GM19025 (cell line): ENCODE measurements around the gene LRRN2.
"Not testable (repeated sequence)": the region's sequence is repeated elsewhere in the genome, so short reads cannot be mapped to it uniquely, and the experiment has no call there.

ENCODE experiments used
- ATAC-seq: cut with Tn5 transposase; IDR thresholded peaks from one replicate; pipeline ENCODE4 v1.9.1; 2021; ENCODE audit warnings: mild to moderate bottlenecking, low read depth, moderate library complexity; ENCODE audit not compliant: unreplicated experiment

Gene LRRN2

DNA sequence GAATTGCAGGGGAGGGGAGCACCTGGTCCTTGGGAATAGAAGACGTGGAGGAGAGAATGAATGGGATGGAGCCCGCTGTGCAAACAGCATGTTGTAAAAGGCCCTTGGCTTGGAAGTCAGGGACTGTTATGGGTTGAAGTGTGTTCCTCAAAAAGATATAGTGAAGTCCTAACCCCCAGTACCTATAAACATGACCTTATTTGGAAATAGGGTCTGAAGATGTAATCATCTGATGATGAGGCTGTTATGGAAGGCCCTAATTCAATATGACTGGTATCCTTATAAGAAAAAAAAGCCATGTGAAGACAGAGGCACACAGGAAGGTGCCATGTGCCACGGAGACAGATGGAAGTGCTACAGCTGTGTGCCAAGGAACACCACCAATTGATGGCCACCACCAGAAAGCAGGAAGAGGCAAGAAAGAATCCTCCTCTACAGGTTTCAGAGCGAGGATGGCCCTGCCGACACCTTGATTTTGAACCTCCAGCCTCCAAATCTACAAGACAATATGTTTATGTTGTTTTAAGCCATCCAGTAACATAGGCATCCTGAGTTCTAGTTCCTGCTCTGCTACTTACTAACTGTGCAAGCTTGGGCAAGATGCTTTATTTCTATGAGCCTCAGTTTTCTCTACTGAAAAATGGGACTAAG is 51.2 kb downstream of the LRRN2 start:
- no peak for ATAC-seq

GRCh38 chr1:204633665-204634064 is 51.9 kb downstream of the LRRN2 start:
- ATAC-seq = no peak

- ATAC-seq = no peak
These were observed 55.2 kb downstream of the LRRN2 start for GRCh38 chr1:204630132-204630905.

GRCh38 chr1:204629459-204629858 is 56.1 kb downstream of the LRRN2 start:
- ATAC-seq = not testable (repeated sequence)

GRCh38 chr1:204628868-204629267 is 56.7 kb downstream of the LRRN2 start:
- no peak for ATAC-seq

- ATAC-seq = no peak
These were observed 58.1 kb downstream of the LRRN2 start for GRCh38 chr1:204627436-204627835.

- ATAC-seq = no peak
These were observed 59.2 kb downstream of the LRRN2 start for GRCh38 chr1:204626381-204626780.

GRCh38 chr1:204624631-204625216 is 60.8 kb downstream of the LRRN2 start:
- no peak for ATAC-seq

- no peak for ATAC-seq
These were observed 61.6 kb downstream of the LRRN2 start for GRCh38 chr1:204623894-204624361.

DNA sequence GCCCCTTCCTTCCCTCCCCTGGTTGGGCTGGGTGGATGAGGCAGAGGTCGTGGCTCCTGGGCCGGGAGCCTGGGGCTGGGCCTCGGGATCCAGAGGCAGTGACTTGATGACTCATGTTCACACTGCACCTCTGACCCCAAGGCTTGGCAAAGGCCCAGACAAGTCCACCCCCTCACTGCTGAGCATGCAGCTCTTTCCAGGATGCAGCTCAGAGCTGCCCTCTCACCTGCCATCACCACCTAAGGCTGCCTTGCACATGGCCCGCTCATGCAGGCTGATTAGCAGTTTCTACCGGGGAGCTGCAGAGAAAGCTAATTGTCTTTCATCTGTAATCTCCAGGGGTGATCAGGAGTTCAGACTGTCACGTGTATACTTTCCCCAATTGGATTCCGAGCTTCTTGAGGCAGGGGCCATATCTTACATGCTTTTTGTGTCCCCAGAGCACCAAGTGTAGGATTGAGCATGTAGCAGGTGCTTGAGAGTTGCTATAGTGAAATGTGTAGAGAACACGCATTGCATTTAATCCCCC is 62.1 kb downstream of the LRRN2 start:
- ATAC-seq = no peak

- ATAC-seq = no peak
These were observed 63.5 kb downstream of the LRRN2 start for GRCh38 chr1:204621996-204622395.

- ATAC-seq = no peak
These were observed 64.1 kb downstream of the LRRN2 start for GRCh38 chr1:204621396-204621795.

DNA sequence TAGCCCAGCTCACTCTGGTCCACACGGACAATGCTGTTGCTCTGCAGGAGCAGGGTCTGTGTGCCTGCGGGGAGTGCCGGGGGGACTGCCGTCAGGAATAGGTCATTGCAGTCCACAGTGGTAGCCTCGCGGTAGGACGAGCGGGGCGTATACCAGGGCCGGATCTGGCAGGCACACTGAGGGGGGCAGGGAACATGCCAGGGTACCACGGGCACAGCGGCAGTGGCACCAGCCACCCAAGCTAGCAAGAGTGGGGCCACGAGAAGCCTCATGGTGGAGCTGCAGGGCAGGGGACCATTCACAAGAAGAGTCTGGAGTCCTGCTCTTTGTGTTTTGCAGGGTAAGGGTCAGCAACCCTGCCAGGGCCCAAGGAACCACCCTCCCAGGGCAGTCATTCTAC is 65.8 kb downstream of the LRRN2 start:
- ATAC-seq = no peak

DNA sequence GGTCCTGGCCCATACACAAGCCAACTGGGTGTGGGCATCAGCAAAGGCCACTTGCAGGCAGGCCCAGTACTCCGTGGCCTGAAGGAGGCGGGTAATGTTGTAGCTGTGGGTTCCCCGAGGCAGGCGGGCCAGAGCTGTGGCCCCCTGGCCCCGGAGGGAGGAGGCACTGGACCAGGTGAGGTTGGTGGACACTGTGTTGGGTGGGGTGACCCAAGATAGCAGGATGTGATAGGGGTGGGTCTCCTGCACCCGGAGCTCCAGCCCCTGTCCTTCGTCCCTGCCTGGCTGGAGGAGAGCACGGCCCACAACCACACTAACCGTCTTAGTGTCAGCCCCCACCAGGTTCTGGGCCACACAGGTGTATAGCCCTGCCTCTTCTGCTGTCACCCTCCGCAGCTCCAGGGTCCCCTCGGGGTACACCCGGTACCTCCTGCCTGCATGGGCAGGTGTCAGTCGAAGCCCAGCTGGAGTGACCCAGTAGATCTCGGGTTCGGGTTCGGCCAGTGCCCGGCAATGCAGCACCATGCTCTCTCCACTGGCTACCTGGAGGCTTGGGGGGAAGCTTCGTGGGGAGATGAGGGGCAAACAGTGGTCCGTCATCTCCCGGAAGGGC is 67.3 kb downstream of the LRRN2 start:
- no peak for ATAC-seq

- no peak for ATAC-seq
These were observed 68.0 kb downstream of the LRRN2 start for GRCh38 chr1:204617256-204618147.

GRCh38 chr1:204616641-204617040 is 68.9 kb downstream of the LRRN2 start:
- ATAC-seq = no peak

DNA sequence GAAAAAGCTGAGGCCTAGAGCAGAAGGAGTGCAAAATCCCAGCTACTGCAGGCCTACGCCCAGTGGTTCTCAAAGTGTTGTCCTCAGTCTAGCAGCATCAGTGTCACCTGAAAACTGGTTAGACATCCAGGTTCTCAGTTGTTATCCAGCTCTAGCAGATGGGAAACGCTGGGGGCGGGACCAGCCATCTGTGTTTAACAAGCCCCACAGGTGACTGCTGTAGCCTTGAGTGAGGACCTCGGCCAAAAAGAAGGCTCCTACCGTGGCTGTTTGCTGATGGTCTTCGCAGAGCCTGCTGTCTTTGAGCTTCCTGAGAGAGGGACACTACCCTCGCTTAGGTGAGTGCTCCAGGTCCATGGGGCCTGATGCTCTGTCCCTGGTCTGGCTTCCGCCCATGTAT is 69.7 kb downstream of the LRRN2 start:
- ATAC-seq = no peak

DNA sequence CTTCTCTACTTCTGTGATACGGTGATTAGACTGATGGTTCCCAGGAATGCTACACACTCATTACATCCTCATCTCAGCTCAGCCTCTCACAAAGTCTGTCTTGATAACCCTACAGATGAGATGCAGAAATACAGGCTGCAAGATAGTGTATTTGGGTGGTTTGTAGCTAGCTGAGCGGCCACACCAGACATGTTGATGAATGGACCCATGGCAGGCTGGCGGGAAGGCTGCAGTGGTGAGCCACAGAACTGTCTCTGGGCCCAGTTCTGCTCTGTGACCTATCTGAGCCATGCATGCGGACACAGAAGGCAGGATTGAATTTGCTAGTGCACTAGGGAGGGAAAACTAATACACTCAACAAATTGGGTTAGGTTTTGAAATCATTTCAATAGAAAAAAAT is 71.9 kb downstream of the LRRN2 start:
- no peak for ATAC-seq

DNA sequence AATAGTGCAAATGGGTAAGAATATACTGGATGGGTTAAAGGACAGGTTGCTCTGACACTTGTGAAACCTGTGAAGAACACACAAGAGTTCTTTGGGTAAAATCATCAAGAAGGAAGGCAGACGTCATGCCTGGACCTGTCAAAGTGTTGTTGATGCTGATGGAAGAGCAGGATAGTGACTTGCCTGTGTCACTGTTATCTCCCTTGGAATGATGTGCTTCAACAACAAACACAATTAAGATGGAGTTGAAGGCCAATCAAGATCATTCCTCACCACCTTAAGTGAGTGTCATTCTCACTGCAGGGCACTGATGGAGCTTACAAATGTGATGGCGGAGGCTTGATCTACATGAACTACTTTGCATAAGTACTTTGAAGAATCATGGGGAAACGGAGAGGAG is 73.2 kb downstream of the LRRN2 start:
- ATAC-seq = no peak

DNA sequence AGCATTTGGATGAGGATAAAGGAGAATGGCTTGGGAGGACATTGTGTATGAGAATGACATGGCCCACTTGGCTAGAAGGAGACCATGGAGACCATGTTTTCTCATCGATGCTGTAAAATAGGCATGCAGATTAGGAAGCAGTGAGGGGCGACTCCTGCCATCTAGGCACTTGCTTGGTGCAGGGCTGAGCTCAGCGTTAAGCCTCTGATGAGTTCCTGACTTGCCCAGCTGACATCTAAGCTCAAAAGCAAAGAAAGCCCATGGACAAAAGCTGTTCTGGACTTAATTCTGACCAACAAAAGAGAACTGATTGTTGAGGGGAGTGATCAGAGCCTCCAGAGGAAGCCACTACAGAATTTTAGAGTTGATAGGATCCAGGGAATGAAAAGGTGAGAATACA is 74.5 kb downstream of the LRRN2 start:
- no peak for ATAC-seq
